GM18505 (cell line): ENCODE results near the gene ETFA.
"Not testable (repeated sequence)": the region's sequence is repeated elsewhere in the genome, so short reads cannot be mapped to it uniquely, and the experiment has no call there.

ENCODE experiments used
- ATAC-seq: cut with Tn5 transposase; IDR thresholded peaks from one replicate; pipeline ENCODE4 v1.9.1; 2021; ENCODE audit not compliant: unreplicated experiment
- POLR2A ChIP-seq: IDR thresholded peaks from 4 replicates; pipeline ENCODE4 v1.6.1; 2011; ENCODE audit warnings: borderline replicate concordance; ENCODE audit not compliant: insufficient read depth, insufficient read length; ENCODE audit errors: extremely low read depth

Gene ETFA

GRCh38 chr15:76296849-76297248 is 14.4 kb downstream of the ETFA start:
- no peak for ATAC-seq
- TF ChIP-seq POLR2A = no peak

DNA sequence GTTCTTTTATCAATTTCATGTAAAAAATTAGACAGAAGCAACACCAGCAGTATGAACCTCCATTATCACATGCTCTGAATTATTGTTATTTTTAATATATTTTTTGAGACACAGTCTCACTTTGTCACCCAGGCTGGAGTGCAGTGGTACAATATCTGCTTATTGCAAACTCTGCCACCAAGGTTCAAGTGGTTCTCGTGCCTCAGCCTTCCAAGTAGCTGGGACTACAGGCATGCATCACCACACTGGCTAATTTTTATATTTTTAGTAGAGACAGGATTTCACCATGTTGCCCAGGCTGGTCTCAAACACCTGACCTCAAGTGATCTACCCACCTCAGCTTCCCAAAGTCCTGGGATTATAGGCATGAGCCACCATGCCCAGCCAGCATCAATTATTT is 16.8 kb downstream of the ETFA start:
- ATAC-seq = not testable (repeated sequence)

DNA sequence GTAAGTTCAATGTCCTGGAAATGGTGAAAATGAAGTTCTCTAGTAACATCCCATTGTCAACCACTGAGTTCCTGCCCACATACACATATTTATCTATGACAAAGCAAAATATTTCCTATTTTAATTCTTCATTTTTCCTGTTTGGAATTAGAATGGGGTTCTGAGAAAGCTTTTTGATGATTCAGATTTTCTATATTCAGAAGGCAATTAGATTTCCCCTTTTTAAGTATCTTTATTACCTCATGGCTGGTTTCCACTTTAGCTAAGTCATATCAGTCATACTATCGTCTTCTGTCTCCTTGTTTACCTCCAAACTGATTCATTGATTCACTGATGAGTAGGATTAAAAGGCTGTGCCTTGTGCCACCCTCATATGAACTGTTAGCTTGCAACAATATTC is 17.9 kb downstream of the ETFA start:
- TF ChIP-seq POLR2A = no peak
- ATAC-seq = no peak

DNA sequence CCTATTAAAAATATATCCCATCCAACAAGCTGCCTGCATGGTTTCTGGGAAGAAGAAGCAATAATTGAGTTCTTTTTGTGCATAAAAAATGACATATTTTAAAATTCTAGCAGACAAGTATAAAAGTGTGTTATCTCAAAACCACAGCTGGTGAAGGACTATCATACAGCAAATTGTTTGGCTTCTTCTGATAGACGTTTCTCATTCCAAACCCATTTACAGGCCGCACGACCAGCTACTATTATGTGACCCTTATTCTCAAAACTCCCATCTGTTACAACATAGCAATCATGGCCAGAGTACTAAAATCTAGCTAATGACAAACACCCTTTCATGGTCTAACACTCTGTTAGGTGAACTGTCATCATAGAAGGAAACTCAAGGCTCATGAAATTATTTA is 21.7 kb downstream of the ETFA start:
- no peak for ATAC-seq
- no peak for TF ChIP-seq POLR2A

DNA sequence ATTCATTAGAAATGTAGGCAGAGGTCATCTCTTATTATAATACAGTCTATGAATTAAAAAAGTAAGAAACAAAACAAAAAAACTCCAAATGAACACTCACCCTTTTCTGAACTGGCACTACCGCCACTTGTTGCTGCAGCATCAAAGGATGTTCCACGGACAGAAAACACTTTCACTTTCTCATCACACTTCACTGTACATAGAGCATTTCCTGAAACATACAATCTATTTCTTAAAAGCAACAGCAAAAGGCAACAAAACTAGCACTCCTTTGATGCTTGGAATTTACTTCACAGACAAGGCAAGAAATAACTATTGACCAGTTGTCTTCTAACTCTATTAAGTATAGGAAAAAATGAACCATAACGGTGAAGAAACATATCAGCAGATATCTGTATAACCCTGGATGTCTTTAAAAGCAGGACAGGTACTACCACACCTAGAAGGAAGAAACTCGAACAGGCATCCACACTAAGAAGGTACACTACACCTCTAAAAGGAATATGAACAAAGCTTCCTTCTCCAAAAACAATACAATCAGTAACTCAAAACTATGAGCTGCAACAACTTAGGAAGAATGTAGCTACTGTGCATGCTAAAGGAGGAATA is 24.9 kb downstream of the ETFA start:
- TF ChIP-seq POLR2A = no peak
- no peak for ATAC-seq

- TF ChIP-seq POLR2A = no peak
- ATAC-seq = no peak
Observed at GRCh38 chr15:76285241-76285825, 25.9 kb downstream of the ETFA start.

DNA sequence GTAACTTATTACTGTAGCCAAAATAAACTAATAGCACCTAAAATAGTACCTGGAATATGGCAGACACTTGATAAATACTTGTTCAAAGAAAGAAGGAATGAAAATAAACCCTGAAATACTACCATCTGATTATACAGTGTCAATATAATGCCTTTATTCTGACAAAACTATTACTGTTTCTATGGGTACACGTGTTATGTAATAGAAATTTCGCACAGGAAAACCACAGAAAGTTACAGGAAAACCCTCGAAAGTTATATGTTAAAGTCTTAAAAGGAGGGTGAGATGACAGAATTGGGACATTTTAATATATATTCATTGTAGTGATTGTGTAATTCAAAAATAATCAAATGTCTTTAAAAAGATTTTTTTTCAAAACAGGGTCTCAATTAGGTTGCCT is 28.8 kb downstream of the ETFA start:
- TF ChIP-seq POLR2A = no peak
- ATAC-seq = no peak

- TF ChIP-seq POLR2A = no peak
- no peak for ATAC-seq
Observed at GRCh38 chr15:76278651-76279050, 32.6 kb downstream of the ETFA start.

DNA sequence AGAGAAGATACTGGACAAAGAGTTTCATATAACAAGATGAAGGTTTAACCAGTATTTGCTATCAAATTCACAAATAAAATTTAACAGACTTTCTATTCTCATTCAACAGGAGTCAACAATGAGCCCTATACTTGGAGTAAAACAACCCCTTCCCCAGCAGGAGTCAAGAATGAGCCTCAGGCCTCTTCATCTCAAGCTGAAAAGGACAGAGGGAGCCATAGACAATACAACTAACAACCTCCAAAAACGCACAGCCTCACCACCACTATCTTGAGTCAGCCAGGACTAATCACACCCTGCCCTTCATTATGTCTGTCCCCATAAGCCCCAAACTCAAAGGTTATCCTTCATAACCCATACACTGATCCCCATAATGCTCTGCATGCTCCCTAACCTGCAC is 36.4 kb downstream of the ETFA start:
- no peak for ATAC-seq
- TF ChIP-seq POLR2A = no peak

- ATAC-seq = no peak
- TF ChIP-seq POLR2A = no peak
Observed at GRCh38 chr15:76274226-76274625, 37.0 kb downstream of the ETFA start.

DNA sequence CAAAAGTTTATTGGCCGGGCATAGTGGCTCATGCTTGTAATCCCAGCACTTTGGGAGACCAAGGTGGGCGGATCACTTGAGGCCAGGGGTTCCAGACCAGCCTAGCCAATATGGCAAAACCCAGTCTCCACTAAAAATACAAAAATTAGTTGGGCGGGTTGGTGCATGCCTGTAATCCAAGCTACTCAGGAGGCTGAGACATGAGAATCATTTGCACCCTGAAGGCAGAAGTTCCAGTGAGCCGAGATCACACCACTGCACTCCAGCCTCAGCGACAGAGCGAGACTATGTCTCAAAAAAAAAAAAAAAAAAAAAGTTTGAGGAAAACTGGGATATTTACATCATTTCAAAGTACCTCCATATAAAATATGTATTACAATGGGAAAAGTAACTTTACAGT is 40.4 kb downstream of the ETFA start:
- no peak for ATAC-seq
- no peak for TF ChIP-seq POLR2A

- no peak for TF ChIP-seq POLR2A
Observed at GRCh38 chr15:76267077-76267476, 44.2 kb downstream of the ETFA start.

DNA sequence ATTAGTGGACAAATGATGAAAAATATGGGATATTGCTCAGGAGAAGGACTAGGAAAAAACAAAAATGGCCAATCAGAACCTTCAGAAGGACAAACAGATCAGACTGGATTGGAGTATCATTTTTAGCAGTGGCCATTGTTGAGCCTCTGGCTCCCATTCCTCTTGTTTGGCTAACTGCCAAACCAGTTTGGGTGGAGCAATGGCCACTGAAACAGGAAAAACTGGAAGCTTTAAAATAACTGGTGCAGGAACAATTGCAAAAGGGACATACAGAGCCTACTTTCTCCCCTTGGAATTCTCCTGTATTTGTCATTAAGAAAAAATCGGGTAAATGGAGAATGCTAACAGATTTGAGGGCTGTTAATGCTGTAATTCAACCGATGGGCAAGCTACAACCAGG is 45.5 kb downstream of the ETFA start:
- ATAC-seq = not testable (repeated sequence)

More at GRCh38 chr15:76267077-76267476, 44.2 kb downstream of the ETFA start:
- ATAC-seq = no peak

GRCh38 chr15:76260246-76260938 is 50.9 kb downstream of the ETFA start:
- no peak for ATAC-seq
- no peak for TF ChIP-seq POLR2A

DNA sequence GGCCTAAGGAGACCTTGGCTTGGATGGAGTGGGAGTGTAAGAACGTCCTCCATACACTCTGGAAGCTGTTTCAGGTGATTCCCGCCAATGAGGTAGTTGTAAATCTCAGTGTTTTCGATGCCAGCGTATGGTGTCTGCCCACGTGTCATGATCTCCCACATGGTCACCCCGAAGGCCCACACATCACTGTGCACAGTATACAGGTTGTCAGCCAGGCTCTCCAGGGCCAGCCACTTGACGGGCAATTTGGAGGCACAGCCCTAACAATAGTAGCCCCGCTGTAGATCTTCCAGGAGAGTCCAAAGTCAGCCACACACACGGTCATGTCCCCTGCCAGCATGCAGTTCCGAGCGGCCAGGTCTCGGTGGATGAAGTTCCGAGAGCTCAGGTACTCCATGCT is 51.9 kb downstream of the ETFA start:
- no peak for TF ChIP-seq POLR2A
- ATAC-seq = no peak

DNA sequence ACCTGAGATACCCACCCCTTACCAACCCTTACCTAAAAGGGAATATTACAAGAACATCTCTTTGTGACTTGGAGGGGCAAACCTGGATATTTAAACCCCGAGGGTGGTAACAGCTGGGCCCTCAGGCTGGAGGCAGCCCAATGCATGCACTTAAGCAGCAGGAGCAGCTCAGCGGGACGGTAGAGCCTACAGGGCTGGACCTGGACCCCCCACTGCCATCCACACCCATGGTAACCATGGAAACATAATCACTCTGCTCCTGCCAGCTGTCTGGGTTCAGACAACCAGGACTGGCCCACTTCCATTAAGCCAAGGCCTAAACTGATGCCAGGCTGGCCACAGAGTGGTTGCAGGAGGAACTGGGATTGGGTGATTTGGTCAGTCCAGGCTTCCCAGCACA is 52.8 kb downstream of the ETFA start:
- TF ChIP-seq POLR2A = no peak
- ATAC-seq = no peak
